HFFc6 (cell line): ENCODE measurements around the gene CHAD. TPM values are rescaled to one million over a fixed set of nuclear protein-coding genes. Genes with fewer than 3 reads are reported as not detected.
A peak's percentile ranks its signal among the peaks of the same experiment; 100 is the strongest.
"Not testable (repeated sequence)": the region's sequence is repeated elsewhere in the genome, so short reads cannot be mapped to it uniquely, and the experiment has no call there.

Experiments used
- DNase-seq: peaks from one replicate; pipeline ENCODE4 v3.0.0-alpha.2; 2018
- H3K27ac Mint-ChIP-seq: 2 replicates; pipeline ENCODE4 v1.8.0; 2020; ENCODE audit warnings: mild to moderate bottlenecking, mixed read lengths
- H3K27me3 Mint-ChIP-seq: 2 replicates; pipeline ENCODE4 v1.8.0; 2021; ENCODE audit warnings: mild to moderate bottlenecking, moderate library complexity, mixed read lengths; ENCODE audit not compliant: insufficient read depth
- H3K36me3 Mint-ChIP-seq: 2 replicates; pipeline ENCODE4 v1.8.0; 2021; ENCODE audit warnings: low read depth, mixed read lengths
- H3K4me1 Mint-ChIP-seq: 2 replicates; pipeline ENCODE4 v1.8.0; 2020; ENCODE audit warnings: low read depth, mixed read lengths
- H3K4me3 Mint-ChIP-seq: 2 replicates; pipeline ENCODE4 v1.8.0; 2020; ENCODE audit warnings: mild to moderate bottlenecking, moderate library complexity, mixed read lengths
- H3K9me3 Mint-ChIP-seq: 2 replicates; pipeline ENCODE4 v1.8.0; 2020; ENCODE audit warnings: mild to moderate bottlenecking, mixed read lengths
- CTCF ChIP-seq: fragments of 200-600 bp; sonication (generic); IDR thresholded peaks from 2 replicates; pipeline ENCODE4 v1.5.0; 2021; ENCODE audit warnings: antibody characterized with exemption, mild to moderate bottlenecking
- total RNA-seq, 6 experiments: library from RNA; stranded (reverse); fragmentation: NEBNext Ultra II Directional; extraction: Animal tissue kit (Norgen Biotek cat#: 25700); gene quantifications; 2 replicates in 1 of 6; 3 replicates in 5 of 6; pipeline ENCODE4 v1.2.3, GENCODE V29; 2021

CHAD gene
- total RNA-seq, 6 experiments from 2014 or later: not detected

- DNase-seq: no peak
- TF ChIP-seq CTCF: no peak
- Mint-ChIP-seq H3K4me3 (peak overlapping the region; percentile 88), H3K9me3 (no peaks in the 10 kb centered on the region), H3K36me3 (peaks cover 8% of the 10 kb centered on the region; the same call in 1 of the 2 replicates), H3K27me3 (no peaks in the 10 kb centered on the region), H3K27ac (peak overlapping the region; percentile 90), H3K4me1 (peaks cover 64% of the 10 kb centered on the region)
These were observed 44.3 kb downstream of the CHAD start for GRCh38 chr17:50424246-50424995.

- no peak for TF ChIP-seq CTCF
- Mint-ChIP-seq H3K4me3 (peak overlapping the region; percentile 88), H3K27ac (peak overlapping the region; percentile 90)
These were observed 45.0 kb downstream of the CHAD start for GRCh38 chr17:50423553-50424159.

GRCh38 chr17:50422738-50423137, 45.9 kb downstream of the CHAD start:
- DNase-seq: no peak
- Mint-ChIP-seq H3K27me3 (no peaks in the 10 kb centered on the region), H3K36me3 (0 out of 2 replicates have a peak, but pooled peaks cover 4% of the 10 kb centered on the region), H3K4me3 (no peak overlapping the region), H3K9me3 (no peaks in the 10 kb centered on the region), H3K27ac (no peak overlapping the region), H3K4me1 (peaks cover 57% of the 10 kb centered on the region)
- TF ChIP-seq CTCF: no peak

More at GRCh38 chr17:50423553-50424159, 45.0 kb downstream of the CHAD start:
- DNase-seq: peak; percentile 96
- 0 out of 2 replicates have a peak, but pooled peaks cover 4% of the 10 kb centered on the region for H3K36me3 Mint-ChIP-seq
- no peaks in the 10 kb centered on the region for H3K27me3 Mint-ChIP-seq
- no peaks in the 10 kb centered on the region for H3K9me3 Mint-ChIP-seq
- peaks cover 60% of the 10 kb centered on the region for H3K4me1 Mint-ChIP-seq

- Mint-ChIP-seq H3K27ac (peak overlapping the region; percentile 82), H3K4me1 (peaks cover 46% of the 10 kb centered on the region), H3K36me3 (no peaks in the 10 kb centered on the region), H3K9me3 (no peaks in the 10 kb centered on the region), H3K4me3 (peak overlapping the region; percentile 88), H3K27me3 (no peaks in the 10 kb centered on the region)
- no peak for TF ChIP-seq CTCF
- no peak for DNase-seq
These were observed 47.2 kb downstream of the CHAD start for GRCh38 chr17:50421308-50422051.

- DNase-seq: no peak
- peaks cover 2% of the 10 kb centered on the region; the same call in 1 of the 2 replicates for H3K27me3 Mint-ChIP-seq
- H3K27ac Mint-ChIP-seq: peak overlapping the region; percentile 82; the same call in 1 of the 2 replicates
- H3K36me3 Mint-ChIP-seq: no peaks in the 10 kb centered on the region
- no peak for TF ChIP-seq CTCF
- H3K4me3 Mint-ChIP-seq: peak overlapping the region; percentile 88; the same call in 1 of the 2 replicates
- H3K4me1 Mint-ChIP-seq: peaks cover 43% of the 10 kb centered on the region
- no peaks in the 10 kb centered on the region for H3K9me3 Mint-ChIP-seq
These were observed 48.1 kb downstream of the CHAD start for GRCh38 chr17:50420419-50421112.

- H3K4me1 Mint-ChIP-seq: peaks cover 41% of the 10 kb centered on the region
- not testable (repeated sequence) for H3K27ac Mint-ChIP-seq, H3K27me3 Mint-ChIP-seq, DNase-seq, H3K36me3 Mint-ChIP-seq, H3K4me3 Mint-ChIP-seq, H3K9me3 Mint-ChIP-seq
These were observed 49.1 kb downstream of the CHAD start for GRCh38 chr17:50419577-50419976.
